Measurements from ENCODE around the gene IRAK2.

DNA sequence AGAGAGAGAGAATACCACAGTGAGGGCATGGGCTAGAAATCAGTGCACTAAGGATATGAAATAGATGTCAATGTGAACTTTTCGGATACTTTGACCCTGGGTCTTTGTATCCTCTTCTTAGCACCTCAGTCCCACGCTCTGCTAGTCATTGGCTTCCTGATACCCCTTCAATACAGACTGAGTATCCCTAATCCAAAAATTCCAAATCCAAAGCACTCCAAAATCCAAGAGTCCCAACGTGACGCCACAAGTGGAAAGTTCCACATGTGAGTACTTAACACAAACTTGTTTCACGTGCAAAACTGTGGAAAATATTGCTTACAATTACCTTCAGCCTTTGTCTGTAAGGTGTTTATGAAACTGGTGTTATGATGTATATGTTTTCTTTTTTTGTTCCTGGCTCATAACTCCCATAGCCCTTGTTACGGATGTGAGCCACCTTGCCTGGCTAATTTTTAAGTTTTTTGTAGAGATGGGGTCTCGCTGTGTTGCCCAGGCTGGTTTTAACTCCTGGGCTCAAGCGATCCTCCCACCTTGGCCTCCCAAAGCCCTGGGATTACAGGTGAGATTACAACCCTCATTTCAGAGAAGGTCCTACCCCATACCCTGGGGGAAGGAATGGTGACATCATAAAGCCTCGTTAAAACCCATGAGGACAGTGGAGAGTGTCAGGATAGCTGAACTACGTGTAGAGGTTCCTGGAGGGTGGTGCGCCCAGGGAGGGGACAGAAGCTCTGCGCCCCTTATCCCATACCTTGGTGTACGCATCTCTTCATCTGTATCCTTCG lies 10.2 kb upstream of the IRAK2 start:
- TF ChIP-seq CTCF (IDR thresholded peaks at IDR 0.05) (no peak), POLR2A (IDR thresholded peaks at IDR 0.05) (no peak)
